HG03520 (cell line): ENCODE data around the gene TACC2.
"Not testable (repeated sequence)": the region's sequence is repeated elsewhere in the genome, so short reads cannot be mapped to it uniquely, and the experiment has no call there.

Source experiments
- ATAC-seq: cut with Tn5 transposase; IDR thresholded peaks from one replicate; pipeline ENCODE4 v1.9.1; 2021; ENCODE audit warnings: mild to moderate bottlenecking, moderate library complexity; ENCODE audit not compliant: unreplicated experiment

TACC2 gene

GRCh38 chr10:121976607-121977006 is 12.4 kb upstream of the TACC2 start:
- no peak for ATAC-seq

- ATAC-seq, result no peak
These were observed 10.5 kb upstream of the TACC2 start for GRCh38 chr10:121978511-121978910.

DNA sequence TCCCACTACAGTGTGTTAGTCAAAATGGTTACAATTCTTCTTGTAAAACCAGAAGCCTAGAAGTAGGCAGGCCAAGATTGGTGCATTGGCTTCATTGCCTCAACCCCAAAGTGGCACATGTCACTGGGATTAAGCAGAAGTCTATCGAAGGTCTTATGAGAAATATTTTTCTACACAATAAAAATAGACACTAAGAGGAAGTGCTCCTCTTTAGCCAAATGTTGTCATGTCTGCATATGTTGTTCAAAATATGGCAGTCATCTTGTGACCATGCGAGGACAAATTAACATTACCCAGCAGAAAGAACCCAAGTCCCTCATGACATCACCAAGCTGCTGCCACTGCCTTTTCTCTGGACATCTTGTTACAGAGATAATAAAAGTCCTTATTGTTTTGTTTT is 7.6 kb upstream of the TACC2 start:
- ATAC-seq, result no peak

- ATAC-seq, result no peak
These were observed 5.1 kb upstream of the TACC2 start for GRCh38 chr10:121983852-121984251.

DNA sequence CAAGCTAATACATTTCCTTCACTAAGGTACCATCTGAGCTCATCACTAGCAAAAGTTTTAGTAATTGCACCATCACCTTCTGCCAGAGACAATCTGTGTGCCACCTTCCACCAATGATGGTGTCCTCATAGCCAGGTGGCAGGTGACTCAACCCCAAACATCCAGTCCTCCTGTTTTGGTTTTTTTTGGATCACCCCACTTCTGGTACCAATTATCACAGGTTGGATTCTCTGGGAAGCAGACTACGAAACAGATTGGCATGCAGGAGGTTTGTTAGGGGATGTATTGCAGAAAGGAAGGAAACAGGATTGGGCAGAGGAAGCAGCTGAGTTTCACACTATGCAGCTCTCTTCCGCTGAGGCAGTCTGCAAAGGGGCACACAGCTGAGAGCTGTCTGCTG is 4.5 kb upstream of the TACC2 start:
- ATAC-seq, result no peak

GRCh38 chr10:121990015-121990677 is 1.2 kb downstream of the TACC2 start:
- no peak for ATAC-seq

DNA sequence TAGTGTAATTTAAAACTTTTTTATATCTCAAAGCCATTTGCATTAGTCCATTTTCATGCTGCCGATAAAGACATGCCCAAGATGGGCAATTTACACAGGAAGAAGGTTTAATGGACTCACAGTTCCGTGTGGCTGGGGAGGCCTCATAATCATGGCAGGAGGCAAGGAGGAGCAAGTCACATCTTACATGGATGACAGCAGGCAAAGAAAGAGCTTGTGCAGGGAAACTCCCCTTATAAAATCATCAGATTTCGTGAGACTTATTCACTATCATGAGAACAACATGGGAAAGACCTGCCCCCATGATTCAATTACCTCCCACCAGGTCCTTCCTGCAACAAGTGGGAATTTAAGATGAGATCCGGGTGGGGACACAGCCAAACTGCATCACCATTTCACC is 2.8 kb downstream of the TACC2 start:
- not testable (repeated sequence) for ATAC-seq

DNA sequence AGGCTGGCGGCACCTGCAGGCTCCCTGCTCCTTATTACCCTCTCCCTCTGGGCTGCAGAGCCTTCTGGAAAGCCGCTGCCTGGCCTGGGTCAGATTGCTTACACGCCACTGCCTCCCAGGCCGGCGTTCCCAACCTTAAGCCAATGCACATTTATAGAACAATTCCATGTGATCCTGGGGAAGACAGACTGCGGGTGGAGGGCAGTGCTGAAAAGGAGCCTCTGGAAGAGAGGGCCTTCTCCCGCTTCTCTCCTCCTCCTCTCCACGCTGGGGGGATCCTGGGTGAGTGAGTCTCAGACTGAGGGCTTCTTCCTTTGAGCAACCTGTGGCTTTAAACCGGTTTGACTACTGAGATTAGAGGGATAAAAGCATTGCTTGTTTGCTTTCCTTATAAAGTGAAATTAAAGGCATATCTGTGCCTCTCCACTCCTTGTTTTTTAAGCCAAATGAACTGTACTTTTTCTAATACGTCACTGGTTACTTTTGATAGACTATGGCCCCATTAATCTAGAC is 5.5 kb downstream of the TACC2 start:
- no peak for ATAC-seq

DNA sequence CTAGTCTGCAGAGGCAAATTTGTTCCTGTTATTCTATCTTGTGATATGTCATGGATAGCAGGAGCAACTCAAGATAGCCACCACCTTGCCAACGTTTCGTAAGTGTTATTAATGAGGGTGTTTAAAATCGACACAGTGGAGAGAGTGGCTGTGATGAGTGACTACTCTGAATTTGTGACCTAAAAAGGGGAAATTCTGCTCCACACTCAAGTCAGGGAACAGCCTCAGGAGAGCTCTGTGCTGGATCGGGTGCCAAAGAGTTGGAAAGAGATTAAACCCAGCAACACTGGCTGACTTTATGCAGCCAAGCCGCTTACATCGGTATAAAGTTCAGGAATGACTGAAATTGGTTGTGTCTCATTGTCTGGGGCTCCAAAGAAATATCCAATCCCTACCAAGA is 9.5 kb downstream of the TACC2 start:
- ATAC-seq, result no peak

DNA sequence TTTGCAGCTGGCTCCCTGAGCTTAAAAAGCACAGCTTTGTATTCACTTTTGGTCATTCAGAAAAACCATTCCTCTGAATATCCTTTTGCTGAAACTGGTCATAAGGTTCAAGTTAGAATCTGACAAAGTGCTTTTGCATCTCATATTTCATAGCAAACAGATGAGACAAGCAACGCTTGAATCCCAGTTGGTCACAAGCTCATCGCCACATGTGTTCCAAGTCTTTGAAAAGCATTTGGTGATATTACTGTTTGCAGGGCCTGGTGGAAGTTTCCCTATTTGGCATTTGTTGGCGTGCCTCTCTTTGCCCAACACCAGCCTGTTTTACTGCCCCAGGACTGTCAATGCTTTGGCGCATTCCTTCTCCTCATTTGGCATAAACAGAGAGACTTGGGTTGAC is 10.3 kb downstream of the TACC2 start:
- no peak for ATAC-seq

- no peak for ATAC-seq
These were observed 12.7 kb downstream of the TACC2 start for GRCh38 chr10:122001698-122002097.

DNA sequence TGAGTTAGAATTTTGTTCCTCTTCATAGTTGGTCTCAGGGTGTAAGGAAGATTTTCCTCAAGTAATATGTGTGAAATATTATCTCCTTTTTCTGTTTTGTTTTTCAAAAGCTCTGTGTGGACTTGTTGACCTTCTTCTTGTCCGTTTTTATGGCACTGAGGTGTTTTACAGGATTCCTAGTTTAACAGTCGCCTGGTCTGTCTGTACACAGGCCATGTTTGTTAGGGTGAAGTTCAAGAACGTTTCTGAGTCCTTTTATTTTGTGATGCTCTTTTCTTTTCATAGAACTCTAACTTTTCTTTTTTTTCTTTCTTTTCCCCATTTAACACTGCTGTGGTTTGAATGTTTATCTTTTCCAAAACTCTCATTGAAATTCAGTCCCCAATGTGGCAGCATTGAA is 18.5 kb downstream of the TACC2 start:
- ATAC-seq, result no peak

DNA sequence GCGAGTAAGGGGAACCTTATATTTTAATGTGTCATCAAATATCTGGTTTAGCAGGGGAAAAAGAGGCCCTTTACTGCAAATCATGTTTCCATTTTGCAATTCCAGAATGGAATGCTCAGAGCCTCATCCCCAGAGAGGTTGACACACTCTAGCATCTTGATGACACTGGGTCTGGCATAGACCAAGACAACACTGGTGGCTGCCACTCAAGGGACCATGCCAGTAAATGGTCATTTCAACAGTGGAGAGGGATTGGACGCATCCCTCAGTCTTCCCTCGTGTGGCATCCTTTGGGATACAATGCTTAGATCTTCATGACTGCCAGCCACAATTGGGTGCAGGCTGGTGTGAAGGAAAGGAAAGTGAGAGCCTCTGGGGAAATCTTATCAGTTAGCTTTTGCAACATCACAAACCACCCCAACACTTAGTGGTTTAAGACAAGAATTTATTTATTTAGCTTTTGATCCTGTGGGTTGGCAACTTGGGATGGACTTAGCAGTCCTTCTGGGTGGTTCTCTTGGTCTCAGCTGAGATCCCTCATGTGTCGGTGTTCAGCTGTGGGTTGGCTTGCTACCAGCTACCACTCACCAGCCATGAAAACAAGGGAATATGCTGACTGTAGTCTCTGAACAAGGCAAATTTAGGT is 21.6 kb downstream of the TACC2 start:
- ATAC-seq, result no peak

DNA sequence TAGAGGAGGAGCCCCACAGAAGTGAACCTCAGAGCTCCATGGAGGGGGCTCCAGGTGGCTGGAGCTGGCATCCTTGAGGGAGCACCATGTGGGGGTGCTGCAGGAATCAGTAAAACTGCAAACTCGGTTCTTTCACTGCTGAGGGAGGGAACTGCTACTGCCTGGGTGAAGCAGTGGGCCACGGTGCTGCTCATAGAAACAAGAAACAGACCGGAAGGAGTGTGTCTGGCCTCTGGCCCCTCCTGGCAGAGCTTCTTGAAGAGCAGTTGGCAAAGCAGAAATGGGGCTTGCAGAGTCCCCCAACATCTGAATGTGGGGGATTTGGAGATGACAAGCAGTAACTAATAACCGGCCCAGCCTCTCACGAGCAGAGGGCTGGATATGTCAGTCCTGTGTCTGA is 23.8 kb downstream of the TACC2 start:
- no peak for ATAC-seq

DNA sequence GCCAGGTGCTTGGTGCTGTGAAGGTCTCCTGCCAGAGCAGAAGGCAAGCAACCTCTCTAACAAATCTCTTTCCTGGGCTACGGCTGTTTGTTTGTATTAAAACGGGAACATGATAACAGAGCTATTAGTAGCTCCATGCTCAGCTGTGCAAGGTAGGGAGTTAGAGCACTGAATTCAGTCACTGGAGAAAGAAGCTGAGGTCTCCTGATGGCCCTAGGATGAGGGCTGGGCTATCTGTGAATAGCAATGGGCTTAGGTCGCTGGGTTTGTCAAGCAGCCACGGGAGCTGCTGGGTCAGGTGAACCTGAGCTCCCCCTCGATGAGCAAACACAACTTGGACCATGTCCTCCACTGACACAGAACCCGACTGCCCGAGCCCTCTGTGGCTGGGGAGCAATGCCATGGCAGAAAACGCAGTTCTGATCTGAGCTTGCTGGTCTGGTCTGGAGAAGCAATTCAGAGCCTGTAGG is 24.4 kb downstream of the TACC2 start:
- no peak for ATAC-seq

DNA sequence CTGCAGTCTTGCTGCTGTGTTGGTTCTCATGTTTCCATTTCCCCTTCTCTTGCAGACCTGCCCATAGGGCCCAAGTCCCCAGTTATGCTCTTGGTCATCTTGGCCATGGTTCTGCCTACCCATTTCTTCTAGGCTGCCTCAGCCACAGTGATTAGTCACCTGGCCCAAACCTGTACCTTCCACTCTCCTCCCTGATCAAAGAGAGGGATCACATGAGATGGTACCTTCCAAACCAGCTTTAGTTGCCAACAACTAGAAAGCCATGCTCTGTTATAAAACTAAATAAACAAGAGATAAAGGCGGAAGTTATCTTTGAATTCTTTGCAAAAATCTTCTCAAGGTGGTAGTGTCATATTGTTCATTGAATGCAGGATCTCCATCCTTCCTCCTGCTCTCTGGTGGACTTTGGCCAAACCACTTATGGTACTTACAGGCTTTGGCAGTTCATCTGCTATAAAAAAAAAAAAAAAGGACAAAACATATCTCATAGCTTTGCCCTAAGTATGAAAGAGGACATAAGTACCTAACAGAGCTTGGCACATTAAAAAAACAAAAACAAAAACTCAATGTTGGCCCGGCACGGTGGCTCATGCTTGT is 25.8 kb downstream of the TACC2 start:
- no peak for ATAC-seq

DNA sequence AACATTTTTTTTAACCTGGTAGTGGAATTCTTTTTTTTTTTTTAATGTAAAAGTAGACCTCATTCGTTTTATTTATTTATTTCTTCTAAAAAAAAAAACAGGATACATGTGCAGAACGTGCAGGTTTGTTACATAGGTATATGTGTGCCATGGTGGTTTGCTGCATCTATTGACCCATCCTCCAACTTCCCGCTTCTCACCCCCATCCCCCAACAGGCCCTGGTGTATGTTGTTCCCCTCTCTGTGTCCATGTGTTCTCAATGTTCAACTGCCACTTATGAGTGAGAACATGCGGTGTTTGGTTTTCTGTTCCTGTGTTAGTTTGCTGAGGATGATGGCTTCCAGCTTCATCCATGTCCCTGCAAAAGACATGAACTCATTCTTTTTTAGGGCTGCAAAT is 29.0 kb downstream of the TACC2 start:
- not testable (repeated sequence) for ATAC-seq

- ATAC-seq, result no peak
These were observed 29.5 kb downstream of the TACC2 start for GRCh38 chr10:122018491-122018890.

GRCh38 chr10:122018951-122019413 is 30.0 kb downstream of the TACC2 start:
- no peak for ATAC-seq

DNA sequence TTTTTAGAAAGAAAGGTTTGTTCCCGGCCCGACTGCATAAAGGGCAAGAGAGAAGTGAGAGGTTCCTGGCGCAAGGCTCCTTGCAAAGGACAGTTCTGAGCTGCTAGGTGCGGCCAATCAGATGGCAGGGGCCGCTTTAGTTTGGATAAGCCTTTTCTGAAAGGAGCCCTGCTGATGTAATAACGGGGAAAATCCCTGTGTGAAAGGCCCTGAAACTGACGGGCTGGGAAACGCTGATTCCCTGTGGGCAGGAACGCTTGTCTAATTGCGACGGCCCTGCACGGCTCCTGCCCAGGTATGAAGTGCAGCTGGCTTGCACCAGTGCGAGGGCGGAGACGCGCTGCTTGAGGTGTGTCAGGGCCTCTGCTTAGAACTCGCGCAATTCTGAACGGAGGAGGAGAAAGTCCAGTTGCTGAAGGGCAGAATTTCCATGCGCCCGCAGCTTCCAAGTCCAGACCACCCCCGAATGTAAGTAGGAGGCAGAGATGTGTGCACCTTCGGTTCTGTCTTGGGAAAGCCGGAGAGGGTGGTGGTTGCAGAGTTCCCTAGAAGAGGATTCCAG is 30.5 kb downstream of the TACC2 start:
- no peak for ATAC-seq

DNA sequence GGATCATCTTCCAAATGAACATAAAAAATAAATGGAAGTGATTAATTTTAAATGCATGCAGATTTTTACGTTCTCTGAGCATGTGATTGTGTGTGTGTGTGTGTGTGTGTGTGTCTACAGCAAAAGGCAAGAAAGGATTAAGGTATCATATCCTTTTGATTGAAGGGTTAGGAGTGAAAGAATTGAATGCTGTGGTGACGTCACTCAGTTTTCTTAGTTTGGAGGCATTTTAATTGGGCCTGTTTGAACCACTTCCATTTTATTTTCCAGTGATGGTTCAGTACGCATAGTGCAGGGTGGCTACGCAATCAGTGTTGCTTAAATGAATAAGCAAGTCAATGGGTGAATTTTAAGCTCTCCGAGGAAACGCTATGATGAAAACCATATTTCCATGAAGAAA is 31.3 kb downstream of the TACC2 start:
- ATAC-seq, result no peak

- no peak for ATAC-seq
These were observed 32.4 kb downstream of the TACC2 start for GRCh38 chr10:122021379-122021778.
